Stimulated activated CD4-positive, alpha-beta T cell treated with anti-CD3 and anti-CD28 coated beads, Interleukin-2, amount 100 ng/mL, for 48 hours (primary cell): ENCODE measurements around the gene ANGEL1.

Experiments
- DNase-seq, 2 donors: peaks; one replicate each; pipeline ENCODE4 v3.0.0-alpha.2; 2020

ANGEL1 gene

DNA sequence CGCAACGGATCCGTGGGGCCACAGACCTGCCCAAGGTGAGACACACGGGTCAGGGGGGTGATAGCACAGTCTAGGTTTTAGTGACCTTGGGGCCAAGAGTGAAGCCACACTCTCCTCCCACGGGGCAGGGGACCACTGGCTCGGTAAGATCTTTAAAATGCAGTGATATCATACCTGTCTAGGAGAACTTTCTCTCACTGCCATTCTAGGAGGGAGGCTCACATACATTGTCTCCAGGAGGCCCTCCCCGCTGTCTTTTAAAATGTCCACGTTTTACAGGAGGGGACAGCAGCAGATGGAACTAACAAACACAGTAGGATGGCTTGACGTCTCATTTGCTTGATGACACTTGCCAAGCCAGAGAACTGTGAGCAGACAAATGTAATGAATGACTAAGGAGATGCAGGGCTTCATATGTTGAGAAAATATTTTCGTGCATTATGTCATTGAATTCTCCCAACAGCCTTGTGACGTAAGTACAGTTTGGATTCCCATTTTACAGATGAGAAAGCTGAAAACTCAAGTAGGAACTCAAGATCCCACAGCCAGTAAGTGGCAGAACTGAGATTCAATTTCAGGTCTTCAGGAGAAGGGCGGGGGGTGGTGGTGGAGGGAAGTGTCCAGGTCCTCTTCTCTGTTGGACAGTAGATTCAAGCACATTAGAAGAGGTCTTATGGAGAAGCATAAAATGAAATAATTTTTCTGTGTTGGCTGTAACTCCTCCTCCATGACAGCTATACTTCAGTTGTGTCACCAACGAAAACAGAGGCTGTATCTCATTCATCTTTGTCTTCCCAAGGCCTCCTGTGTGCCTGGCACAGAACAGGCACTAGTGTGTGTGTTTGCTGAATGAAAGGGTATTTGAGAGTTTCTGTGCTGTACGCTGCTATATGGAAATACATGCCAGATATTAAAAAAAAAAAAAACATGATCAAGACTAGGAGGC lies 49.3 kb downstream of the ANGEL1 start:
- no peak for DNase-seq

DNA sequence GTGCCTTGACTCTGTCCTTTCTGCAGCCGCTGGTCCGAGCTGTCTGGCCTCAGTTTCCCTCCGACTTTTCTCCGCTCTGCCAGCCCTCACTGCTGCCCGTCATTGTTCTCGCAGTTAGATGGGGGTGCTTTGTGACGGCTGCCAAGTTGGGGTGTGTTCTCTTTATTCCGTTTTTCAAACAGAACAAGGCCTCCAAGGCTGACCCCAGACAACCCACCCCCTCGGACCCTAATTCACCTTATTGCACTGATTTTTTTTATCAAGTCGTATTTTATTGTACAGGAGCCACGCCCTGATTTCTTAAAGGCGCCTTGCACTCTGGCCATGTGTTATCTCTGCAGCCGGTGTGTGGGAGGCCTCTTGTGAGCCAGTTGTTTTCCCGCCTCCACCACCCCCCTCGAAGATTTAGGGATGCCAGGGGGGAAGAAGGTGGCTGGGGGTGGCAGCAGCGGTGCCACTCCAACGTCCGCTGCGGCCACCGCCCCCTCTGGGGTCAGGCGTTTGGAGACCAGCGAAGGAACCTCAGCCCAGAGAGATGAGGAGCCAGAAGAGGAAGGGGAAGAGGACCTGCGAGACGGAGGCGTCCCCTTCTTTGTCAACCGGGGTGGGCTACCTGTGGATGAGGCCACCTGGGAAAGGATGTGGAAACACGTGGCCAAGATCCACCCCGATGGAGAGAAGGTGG lies 50.1 kb downstream of the ANGEL1 start:
- no peak for DNase-seq

DNA sequence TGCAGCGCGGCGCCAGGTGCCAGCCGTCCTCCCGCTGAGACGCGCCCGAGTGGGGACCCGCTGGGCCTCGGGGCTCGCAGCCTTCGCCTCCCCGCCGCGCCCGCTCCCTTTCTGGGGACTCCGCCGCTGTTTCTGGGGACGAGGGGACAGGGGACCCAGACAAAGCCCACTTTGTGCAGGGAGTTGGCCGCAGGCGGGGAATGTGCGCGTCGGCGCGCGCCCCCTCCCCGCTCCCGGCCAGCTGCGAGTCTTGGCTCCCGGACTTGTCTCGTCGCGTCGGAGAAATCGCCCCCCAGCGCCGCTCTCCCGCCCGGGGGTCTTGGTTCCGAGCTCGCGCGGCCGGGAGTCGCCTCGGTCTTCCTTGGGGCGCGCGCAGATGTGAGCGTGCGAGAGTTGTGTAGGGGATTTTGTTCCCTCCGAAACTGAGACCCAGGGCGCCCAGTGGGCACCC lies 50.7 kb downstream of the ANGEL1 start:
- no peak for DNase-seq

DNA sequence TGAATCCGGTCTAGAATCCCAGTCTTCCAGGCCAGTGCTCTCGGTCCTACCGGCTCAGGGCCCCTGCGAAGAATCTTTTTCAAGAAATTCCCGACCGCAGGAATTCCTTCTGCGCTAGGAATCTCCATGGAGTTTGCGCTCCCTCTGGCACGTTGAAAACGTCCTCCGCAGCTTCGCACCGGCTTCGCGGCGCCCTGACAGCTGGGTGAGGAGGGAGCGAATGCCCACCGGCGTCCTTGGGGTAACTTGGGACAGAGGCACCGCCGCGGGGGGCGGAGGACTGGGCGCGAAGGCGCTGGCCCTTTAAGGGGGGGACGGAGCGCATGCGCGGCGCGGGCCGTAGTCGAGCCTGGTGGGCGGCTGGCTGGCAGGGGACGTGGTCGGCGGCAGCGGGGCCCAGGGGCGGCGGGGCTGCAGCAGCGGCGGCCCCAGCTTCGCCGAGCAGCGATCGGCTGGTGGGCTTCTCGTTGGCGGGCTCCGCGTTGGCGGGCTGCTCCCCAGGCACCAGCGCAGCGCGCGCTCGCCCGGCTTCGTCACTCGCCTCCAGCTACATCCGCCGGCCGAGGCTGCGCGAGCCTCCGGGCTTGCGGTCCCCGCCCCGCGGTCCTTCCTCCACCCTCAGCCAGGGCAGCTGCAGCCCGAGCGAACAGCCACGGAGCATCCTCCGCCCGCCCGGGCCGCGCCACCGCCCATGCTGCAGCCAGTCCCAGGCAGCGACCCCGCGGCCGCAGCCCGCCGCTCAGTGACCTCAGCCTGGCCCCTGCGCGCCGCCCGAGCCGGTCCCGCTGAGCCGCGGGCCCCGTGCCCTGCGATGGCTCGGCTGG lies 51.3 kb downstream of the ANGEL1 start, which contains the start of gene VASH1:
VASH1 (plus strand) TSS at position 333 of the 824 bp plus-strand sequence. CDS start 1,354 bp downstream, outside the sequence.
- DNase-seq: peak; percentile 58 to 60

DNA sequence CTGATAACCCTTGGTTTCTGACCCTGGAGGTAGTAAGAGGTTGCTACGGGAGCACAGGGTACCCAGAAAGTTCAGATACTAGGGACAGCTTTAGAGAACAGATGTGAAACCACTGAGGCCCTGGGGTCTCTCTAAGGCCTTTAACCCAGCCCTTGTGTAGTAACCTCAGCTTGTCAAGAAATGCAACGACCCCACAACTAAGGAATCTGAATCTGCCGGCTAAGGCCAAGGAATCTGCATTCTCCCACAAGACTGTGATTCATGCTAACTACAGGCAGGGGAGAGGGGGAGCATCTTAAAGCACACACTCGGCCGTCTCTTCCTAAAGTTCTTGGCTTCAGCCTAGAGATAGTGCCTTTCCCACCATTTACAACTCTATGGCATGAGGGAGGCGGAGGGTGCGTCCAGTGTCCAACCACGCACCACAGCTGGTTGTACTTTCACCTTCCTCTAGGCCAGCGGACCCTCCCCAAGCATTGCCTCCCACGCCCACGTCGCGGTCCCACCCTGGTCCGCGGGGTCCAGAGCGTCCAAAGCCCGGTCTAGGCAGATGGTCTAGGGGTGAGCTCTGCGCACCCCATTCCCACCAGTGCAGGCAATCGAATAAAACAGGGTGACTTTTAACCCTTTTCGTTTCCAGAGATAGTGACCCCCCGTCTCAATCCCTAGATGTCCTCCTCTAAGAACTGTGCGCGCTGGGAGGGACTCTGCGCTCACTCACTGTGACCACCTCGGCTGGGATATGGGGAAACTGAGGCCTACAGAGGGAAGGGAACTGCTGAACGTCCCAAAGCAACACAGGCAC lies 52.1 kb downstream of the ANGEL1 start:
- DNase-seq: no peak

DNA sequence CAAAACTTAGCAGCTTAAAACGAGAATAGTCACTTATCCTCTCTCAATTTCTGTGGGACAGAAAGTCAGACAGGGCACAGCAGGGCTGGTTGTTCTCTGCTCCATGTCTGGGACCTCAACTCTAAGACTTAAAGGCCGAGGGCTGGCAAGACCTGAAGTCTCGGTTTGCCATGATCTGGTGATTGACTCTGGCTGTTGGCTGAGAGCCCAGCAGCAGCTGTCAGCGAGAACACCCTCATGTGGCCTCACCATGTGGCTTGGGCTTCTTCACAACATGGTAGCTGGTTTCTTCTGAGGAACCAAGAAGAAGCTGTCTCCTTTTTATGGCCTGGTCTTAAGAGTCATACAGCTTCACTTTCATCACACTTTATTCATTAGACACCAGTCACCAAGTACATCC lies 53.1 kb downstream of the ANGEL1 start:
- DNase-seq: no peak

DNA sequence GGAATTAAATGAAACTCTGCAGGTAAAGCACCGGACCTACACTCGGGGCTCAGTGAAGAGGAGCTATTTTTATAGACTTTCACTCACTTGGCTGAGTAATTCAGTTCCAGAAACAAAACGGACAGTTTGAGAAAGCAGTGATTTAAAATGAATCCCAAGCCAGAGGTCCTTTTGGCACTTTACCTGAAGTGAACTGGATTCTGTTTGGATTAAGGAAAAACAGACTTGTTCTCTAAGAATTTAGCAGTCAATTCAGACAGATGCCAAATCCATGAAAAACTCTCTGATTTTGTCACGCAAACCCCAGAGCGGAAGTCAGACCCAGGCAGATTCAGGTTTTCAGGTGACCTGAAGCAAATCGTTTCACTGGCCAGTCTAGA lies 56.3 kb downstream of the ANGEL1 start:
- DNase-seq: no peak

DNA sequence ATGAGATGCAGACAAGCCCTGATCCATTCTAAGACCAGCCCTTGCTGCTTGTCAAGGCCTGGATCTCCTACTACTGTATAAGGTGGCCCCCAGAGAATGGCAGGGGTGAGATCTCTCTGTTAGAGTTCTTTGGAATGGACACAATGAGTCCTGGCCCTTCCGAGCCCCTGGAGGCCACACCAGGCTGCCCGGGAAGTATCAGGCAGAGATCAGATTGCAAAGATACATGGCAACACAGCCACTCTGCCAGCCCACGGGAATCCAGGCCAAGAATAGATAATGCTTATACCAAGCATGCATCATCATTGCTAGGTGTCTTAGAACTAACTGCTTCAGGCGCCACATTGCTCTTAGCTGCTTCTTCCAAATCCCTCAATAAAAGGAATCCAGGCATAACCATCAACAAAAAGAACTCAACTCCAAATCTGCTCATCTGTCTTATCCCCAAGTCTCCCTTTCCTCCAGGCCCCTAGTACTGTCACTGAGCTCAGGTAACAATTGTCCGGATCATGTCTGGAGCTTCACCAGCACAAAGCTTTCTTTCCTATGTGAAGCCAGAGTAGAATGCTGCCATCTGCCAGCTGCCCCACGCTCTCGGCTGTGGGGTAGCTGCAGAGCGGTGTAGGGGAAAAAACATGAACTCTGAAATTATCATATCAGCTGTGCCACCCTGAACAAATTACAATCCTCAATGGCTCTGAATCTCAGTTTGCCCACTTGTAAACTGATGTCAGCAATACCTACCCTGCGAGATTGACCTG lies 56.9 kb downstream of the ANGEL1 start:
- DNase-seq: no peak

DNA sequence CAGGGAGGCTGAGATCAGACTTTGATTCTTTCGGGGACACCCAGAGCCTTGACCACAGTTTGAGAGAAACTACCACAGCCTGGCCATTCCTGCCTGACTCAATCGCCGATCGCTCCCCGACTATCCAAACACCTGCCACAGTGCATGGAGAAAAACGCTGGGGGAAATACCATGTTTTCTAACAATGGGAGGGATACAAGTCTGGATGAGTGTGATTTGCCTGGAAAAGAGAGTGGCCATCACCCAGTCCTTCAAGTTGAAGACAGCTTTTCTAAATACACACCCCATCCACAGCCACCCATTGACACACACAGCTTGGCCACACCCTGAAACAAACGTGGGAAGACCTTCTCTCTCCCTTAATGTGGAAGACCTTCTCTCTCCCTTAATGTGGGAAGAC lies 58.1 kb downstream of the ANGEL1 start:
- DNase-seq: no peak

DNA sequence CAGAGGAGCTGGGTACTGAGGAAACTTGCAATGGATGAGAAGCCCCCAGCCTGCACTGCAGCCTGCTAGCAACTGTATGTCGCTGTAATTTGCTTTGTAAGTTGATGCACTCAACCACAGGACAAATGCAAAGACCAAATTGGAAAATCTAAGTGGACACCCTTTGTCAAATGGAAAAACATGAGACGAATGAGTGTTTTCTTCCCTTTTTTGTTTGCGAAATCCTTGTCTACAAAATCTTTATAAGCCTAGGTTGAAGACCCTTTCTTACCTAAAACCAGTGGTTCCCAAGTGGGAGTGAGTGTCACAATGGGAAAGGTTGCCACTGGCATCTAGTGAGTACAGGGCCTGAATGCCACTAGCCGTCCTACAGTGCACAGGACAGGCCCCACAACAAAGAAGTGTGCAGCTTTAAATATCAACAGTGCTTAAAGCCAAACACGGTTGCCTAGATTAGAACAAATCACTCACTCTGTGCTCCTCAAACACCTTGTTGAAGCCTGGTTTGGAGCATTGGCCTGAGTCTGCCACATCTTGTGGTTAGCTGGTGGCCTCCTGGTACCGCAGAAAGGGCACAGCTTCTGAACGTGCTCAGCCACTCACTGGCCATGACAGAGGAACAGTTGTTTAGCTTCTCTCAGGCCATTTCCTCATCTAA lies 59.0 kb downstream of the ANGEL1 start:
- no peak for DNase-seq

DNA sequence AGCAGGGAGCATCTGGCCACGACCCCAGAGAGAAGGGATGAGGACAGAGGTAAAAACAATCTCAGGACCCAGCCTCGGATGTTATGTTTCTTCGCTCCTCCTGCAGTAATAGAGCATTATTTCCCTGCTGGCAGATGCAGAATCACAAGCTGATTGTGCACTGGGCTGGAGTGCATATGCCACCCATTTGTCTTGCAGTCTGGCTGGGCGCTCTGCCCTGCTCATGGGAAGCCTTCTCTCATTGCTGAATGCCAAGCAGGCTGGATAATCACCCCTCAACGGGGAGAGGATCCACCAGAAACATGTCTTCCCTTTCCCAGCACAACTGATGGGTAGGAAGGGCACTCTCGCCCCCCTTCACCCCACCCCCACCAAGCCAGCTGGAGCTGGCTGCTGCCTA lies 59.9 kb downstream of the ANGEL1 start:
- DNase-seq: no peak

DNA sequence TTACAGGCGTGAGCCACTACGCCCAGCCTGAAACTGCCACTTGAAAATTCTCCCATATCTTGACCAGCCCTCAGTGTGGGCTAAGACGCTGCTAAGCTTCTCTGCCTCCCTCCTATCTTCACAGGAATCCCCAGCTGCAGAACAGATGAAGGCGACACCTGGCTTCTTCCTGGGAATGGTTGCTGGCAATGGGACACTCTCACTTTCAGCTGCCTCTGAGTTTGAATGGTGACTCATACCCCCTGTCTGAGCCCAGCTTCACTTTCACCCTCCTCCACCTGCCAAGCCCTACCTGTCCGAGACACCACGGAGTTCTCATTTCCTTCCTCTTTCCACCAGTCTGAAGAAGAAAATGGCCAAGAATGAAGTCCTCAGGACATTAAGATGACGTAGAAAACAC lies 69.7 kb downstream of the ANGEL1 start:
- no peak for DNase-seq

DNA sequence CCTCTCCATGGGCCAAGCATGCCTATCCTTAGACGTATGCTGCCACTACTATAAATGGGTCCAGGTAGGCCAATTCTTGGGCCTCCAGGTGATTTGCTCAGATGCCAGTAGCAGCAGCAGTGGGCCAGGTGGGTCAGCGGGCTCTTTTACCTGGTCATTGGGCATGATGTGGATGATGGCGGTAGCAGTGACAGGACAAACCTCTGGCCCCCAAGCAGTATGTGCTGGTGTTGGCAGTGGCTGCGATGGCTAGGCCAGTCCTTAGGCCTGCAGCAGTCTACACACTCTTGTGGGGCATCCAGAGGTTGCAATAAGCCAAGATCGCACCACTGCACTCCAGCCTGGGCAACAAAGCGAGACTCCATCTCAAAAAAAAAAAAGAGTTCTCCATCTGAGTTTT lies 70.5 kb downstream of the ANGEL1 start:
- no peak for DNase-seq

DNA sequence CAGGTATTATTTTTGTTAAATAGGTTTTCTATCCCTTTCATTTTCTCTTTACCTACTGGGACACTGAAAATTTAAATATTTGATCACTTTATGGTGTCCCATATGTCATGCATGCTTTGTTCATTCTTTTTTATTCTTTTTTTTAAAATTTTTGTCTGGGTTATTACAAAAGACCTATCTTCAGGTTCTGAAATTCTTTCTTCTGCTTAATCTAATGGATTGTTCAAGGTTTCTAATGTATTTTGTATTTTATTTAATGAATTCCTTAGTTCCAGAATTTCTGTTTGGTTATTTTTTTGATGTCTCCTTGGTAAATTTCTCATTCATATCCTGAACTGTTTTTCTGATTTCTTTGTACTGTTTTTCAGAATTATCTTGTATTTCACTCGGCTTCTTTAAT lies 71.6 kb downstream of the ANGEL1 start:
- no peak for DNase-seq
